ENCODE results near the gene SEMA3G. TPM values are rescaled to one million over a fixed set of nuclear protein-coding genes. Genes with fewer than 3 reads are reported as not detected.

Gene SEMA3G
- total and polyA plus RNA-seq, 11 donors = 11.4 to 29.0 (median 14.4) TPM

- H3K4me3 ChIP-seq = peak overlapping the region in 8 of 12 donors; percentile 7 to 52 (median 36)
- no peaks in the 10 kb centered on the region for H3K27me3 ChIP-seq
- H3K9me3 ChIP-seq = no peaks in the 10 kb centered on the region
- peaks cover 0 to 30% (median 15%) of the 10 kb centered on the region in 12 donors for H3K4me1 ChIP-seq
- ATAC-seq (no peak), DNase-seq (peak in 1 of 5 donors; percentile 26)
- H3K27ac ChIP-seq = peak overlapping the region in 2 of 12 donors; percentile 24 to 30
- 92 to 94% (median 94%) methylated on average over 14 to 18 of the region's 18 CpGs for WGBS, 4 donors
- TF ChIP-seq CTCF (IDR thresholded peaks at IDR 0.05) (no peak), POLR2A (IDR thresholded peaks at IDR 0.05) (no peak)
- intact Hi-C loops (cut with DNase I) = no loop called here
- H3K36me3 ChIP-seq = peaks cover 0 to 5% (median 0%) of the 10 kb centered on the region in 9 donors
Measured at GRCh38 chr3:52441772-52442332, 3.1 kb downstream of the SEMA3G start.

- DNase-seq (peak in 1 of 5 donors; percentile 47), ATAC-seq (no peak)
- H3K36me3 ChIP-seq = peaks cover 0 to 5% (median 0%) of the 10 kb centered on the region in 9 donors
- no peaks in the 10 kb centered on the region for H3K27me3 ChIP-seq
- no peaks in the 10 kb centered on the region for H3K9me3 ChIP-seq
- H3K4me3 ChIP-seq = peak overlapping the region in 7 of 12 donors; percentile 7 to 52 (median 30)
- no peak for TF ChIP-seq POLR2A (IDR thresholded peaks at IDR 0.05)
- TF ChIP-seq CTCF (IDR thresholded peaks at IDR 0.05) = no peak
- H3K4me1 ChIP-seq = peaks cover 0 to 28% (median 12%) of the 10 kb centered on the region in 12 donors
- 92 to 94% (median 93%) methylated on average over 20 to 23 of the region's 23 CpGs for WGBS, 4 donors
- H3K27ac ChIP-seq = peak overlapping the region in 2 of 12 donors; percentile 24 to 30
- intact Hi-C loops (cut with DNase I) = no loop called here
Measured at GRCh38 chr3:52441091-52441771, 3.7 kb downstream of the SEMA3G start.

- no peak for ATAC-seq
- WGBS, 4 donors = 91 to 96% (median 93%) methylated on average over 13 to 14 of the region's 14 CpGs
- H3K27me3 ChIP-seq = no peaks in the 10 kb centered on the region
- TF ChIP-seq CTCF (IDR thresholded peaks at IDR 0.05) = no peak
- no peak for TF ChIP-seq POLR2A (IDR thresholded peaks at IDR 0.05)
- no peaks in the 10 kb centered on the region for H3K9me3 ChIP-seq
- H3K4me1 ChIP-seq = peaks cover 0 to 31% (median 9%) of the 10 kb centered on the region in 12 donors
- DNase-seq = peak in 2 of 5 donors; percentile 23 to 44
- intact Hi-C loops (cut with DNase I) = no loop called here
- H3K27ac ChIP-seq = peak overlapping the region in 1 of 12 donors; percentile 9
- H3K4me3 ChIP-seq = peak overlapping the region in 3 of 12 donors; percentile 2 to 52 (median 8)
- H3K36me3 ChIP-seq = peaks cover 0 to 5% (median 0%) of the 10 kb centered on the region in 9 donors
Measured at GRCh38 chr3:52440671-52441070, 4.2 kb downstream of the SEMA3G start.

- Histone ChIP-seq H3K27ac (no peak overlapping the region), H3K36me3 (peaks cover 0 to 5% (median 0%) of the 10 kb centered on the region in 9 donors), H3K4me3 (no peak overlapping the region), H3K4me1 (peaks cover 0 to 35% (median 8%) of the 10 kb centered on the region in 12 donors), H3K9me3 (no peaks in the 10 kb centered on the region), H3K27me3 (no peaks in the 10 kb centered on the region)
- peak in 1 of 5 donors; percentile 22 for DNase-seq
- intact Hi-C loops (cut with DNase I) = no loop called here
- ATAC-seq = no peak
- 92 to 98% (median 94%) methylated on average over 8 to 12 of the region's 12 CpGs for WGBS, 4 donors
- TF ChIP-seq POLR2A (IDR thresholded peaks at IDR 0.05) (no peak), CTCF (IDR thresholded peaks at IDR 0.05) (no peak)
Measured at GRCh38 chr3:52440249-52440551, 4.7 kb downstream of the SEMA3G start.

Measured in heart left ventricle (tissue), 16 donors.